Glomerular endothelial cell (primary cell): Measurements from ENCODE around the gene THRA. TPM values are rescaled to one million over a fixed set of nuclear protein-coding genes. Genes with fewer than 3 reads are reported as not detected.

Source experiments
- DNase-seq: peaks from one replicate; pipeline ENCODE4 v3.0.0-alpha.2; 2011; ENCODE audit warnings: low read depth, low spot score; ENCODE audit errors: extremely low read depth
- total RNA-seq: library from RNA; depleted of rRNA; stranded (reverse); fragments of >200 nt; gene quantifications from 2 replicates; pipeline ENCODE4 v1.2.3, GENCODE V29; 2015

The THRA gene
- total RNA-seq, 1 donor from 2014 or later: 22.8 TPM

DNA sequence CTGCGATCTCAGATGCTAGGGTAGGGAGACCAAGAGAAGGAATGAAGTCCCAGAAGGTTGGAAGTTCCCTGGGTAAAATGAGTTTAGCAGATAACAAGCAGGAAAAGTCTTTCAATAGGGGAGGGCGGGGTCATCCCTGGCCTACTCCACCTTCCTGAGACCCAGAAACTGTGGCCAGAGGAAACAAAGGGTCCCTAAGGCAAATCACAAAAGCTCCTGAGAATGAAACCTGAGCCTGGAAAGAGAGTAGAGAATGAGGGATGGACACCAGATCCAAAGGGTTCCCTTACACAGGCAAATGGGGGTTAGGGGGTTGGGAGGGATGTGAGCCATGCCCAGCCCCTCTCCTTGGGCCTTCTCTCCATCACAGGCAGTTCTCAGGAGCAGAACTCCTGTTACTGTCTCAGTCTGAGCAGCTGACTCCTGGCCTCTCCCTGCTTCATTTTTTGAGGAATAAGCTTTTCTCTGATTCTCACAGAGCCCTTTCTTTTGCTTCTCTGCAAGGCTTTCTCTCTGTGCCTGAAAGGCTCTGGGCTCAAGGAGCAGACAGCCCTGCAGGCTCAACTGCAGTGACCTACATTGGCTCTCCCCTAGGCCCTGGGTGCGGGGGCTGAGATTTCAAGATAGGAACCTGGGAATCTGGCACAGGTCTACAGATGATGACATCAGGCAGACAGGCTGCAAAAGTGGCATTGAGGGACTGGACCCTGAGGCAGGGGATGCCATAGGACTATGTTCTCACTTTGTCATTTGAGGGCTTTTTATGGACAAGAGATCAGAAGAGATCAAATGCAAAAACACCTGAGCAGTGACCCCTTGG is 47.5 kb downstream of the THRA start:
- no peak for DNase-seq

DNA sequence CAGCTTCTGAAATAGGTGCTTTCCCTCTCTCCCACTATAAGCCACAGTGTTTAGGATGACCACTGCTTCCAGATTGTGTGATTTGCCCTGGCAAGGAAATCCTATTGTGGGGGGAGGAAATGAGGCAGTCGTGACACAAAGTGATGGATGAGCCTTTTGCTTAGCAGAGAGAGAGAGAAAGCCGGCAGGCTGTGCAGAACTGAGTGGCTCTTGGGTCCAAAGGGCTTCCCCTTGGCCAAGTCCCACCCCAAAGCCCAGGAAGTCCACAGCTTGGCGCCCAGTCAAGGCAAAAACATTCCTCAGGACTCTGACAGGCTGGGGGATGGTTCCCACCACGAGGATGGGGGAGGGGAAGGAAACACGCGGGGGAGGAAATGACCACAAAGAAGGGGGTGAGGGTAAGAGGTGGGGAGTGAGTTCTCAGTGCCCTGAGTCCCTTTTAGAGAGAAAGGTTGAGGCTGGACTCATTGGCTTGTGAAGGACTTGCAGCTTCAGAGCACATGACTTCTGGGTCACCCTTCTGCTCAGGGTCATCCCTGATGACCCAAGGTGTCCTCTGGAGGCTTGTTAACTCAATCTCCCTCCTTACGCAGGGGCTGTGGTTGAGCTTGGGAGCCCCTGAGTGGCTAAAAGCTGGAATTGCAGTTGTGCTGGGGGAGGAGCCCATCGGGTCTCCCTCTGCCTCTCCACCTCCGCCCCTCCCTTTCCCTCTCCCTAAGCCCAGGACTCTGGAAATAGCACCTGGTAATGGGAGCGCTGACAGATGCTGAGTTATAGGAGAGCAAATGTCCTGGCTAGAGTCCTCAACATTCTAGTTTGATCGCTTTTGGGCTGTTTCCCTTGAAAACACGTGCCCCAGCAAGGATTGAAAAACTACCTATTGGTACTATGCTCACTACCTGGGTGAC is 48.7 kb downstream of the THRA start:
- DNase-seq: peak; percentile 90

DNA sequence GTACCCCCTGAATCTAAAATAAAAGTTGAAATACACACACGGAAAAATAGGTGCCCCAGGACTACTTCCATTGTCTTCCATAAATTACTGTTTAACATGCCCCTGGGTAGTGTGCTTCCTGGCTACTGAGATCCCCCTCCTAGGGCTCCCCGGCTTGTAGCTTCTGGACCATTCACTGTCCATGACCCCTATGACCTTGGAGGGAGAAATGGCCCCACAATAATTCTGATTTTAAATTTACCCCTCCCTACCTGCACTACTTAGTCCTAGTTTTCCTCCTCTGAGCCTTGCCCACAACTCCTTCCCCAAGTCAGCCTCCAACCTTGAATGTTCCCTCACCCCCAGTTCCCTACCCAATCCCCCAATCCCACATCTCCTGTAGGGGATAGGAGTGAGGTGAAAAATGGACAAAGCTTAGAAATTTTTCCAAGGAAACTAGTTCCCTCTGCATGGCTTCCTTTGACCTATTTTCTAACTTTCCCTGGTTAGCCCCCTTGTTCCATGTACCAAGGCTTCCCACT is 49.5 kb downstream of the THRA start:
- DNase-seq: no peak

DNA sequence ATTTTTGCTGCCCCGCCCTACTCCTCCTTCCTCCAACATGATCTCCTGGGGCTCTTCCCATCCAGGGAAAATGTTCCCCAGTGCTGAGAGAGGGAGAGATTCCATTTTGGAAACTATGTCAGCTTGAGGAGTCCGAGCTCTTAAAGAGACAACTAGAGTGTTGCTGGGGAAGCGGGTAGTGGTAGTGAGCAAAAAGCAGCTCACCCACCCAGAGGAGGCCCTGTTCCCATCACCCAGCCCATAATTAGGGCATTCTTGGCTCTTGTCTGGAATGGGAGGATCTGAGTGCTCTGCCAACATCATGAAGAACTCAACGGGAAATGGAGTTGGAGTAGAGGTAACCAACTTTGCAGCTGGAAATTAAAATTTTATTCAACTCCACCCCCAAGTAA is 49.9 kb downstream of the THRA start:
- no peak for DNase-seq

DNA sequence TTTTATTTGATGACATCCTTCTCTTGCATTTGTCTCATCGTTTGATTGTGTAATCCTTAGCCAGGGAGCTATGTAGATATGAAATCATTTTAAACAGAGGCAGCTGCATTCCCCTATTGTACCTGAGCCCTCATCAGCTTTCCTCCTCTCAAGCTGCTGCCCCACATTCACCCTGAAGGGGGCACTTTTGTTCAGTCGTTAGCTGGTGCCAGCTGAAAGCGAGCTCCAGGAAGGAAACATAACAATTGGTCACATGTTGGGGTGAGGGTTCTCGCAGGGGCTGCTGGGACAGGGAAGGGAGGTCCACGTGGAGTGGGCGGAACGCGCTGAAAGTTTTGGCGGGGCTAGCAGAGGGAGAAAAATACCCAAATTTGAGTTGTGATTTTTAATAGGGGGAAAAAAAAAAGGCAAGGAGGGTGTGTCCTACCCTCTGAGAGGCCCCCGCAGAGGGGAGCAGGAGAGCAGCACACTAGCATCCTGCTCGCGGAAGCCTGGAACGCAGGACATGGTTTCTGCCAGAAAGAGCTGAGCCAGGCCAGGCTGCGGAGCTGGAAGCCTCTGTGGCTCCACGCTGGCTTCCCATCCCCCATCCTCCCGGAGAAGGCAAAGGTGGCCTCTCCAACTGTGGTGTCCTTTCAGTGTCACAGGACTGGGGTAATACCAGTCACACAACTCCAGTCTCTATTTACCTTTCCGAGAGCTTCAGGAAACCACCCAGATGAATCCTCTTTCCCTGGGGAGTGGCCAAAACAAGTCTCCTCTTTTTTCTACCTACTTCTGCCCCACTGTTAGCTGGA is 50.5 kb downstream of the THRA start:
- no peak for DNase-seq

DNA sequence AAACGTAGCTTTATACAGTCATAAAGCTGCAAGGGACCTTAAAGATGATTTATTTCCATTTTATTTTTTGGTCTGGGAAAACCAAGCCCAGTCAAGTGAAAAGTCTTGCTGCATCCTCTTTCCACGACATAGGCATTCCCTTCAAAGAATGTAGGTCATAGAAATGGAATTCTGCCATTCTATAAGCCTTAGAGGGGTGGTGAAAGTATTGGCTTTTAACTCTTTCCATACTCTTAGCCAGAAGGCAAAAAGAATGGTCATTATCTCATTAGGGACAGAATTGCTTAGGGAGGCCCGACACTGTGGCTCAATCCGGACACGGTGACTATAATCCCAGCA is 51.1 kb downstream of the THRA start:
- DNase-seq: no peak

DNA sequence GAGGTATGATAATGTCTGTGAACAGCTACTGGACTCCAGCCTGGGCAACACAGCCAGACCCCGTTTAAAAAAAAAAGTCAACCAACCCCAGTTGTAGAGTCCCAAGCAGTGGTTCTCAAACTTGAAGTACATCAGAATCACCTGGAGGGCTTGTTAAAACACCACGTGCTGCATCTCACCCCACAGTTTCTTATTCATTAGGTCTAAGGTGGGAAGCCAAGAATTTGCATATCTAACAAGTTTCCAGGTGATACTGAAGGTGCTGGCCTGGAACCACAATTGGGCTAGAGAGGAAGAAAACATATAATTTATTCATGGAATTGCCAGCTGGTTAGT is 52.3 kb downstream of the THRA start:
- no peak for DNase-seq

DNA sequence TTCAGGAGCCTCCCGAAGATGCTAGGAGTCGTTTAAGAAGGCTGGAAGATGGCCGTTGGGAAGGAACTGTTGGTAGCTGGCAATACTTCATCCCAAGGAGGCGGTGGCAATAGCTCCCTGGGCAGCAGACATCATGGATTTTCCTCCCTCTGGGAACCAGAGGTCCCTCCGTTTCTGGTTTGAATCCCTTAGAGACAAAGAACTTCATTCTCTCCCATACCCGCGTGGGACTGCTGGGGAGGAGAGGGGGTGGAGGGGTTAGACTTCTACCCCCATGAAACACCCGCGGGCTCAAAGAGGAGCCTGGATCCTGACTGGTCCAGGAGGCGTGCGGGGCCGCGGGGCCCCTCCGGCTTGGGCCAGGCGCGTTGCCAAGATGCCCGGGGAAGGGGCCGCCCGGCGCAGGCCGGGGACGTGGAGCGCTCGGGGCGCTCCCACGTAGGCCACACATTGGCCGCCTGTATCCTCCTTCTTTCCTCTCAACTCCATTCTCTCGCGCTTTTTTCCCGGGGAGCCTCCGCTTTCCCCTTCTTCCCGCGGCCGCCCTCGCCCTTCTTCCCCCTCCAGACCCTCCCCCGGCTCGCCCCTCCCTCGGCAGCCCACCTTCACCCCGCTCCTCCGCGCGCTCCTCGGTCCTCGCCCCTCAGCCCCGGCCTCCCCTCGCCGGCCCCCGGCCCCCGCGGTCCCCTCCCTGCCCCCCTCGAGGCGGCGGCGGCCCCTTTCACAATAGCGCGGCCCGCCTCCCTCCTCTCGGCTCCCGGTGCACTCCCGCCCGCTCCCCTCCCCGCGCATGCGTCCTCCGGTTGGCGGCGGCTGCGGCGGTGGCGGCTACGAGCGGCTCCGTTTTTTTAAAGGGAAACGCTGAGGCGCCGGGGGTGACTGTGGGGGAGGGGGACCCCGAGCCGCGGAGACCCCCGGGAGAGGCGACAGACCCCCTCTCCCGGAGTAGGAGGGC is 58.7 kb downstream of the THRA start, which contains the start of gene MSL1:
Gene MSL1 (plus strand): TSS at position 791 of the 955 bp plus-strand sequence. CDS start 642 bp downstream, outside the sequence.
- DNase-seq: no peak

DNA sequence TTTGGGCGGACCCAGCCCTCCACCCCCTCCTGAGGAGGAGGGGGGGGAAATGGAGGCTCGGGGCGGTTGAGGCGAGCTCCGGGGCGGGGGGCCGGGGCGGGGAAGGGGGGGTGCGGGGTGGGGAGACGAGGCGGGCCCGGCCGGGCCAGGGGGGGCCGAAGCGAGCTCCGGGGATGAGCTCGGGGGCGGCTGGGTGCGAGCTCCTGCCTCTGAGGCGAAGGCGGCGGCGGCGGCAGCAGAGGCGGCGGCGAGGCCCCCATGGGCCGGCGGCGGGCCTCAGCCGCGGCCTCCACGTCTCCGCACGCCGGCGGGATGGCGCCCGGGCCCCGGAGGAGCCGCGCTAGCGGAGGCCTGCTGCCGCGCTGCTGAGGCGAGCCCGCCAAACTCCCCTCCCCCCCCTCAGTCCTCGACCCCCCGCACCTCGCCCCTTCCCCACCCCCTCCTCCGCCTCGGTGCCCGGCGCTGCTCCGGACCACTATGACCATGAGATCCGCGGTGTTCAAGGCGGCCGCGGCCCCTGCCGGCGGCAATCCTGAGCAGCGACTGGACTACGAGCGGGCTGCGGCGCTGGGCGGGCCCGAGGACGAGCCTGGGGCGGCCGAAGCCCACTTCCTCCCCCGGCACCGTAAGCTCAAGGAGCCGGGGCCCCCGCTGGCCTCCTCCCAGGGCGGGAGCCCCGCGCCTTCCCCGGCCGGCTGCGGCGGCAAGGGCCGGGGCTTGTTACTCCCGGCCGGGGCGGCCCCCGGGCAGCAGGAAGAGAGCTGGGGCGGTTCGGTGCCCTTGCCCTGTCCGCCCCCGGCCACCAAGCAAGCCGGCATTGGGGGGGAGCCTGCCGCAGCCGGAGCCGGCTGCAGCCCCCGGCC is 59.6 kb downstream of the THRA start:
- no peak for DNase-seq

DNA sequence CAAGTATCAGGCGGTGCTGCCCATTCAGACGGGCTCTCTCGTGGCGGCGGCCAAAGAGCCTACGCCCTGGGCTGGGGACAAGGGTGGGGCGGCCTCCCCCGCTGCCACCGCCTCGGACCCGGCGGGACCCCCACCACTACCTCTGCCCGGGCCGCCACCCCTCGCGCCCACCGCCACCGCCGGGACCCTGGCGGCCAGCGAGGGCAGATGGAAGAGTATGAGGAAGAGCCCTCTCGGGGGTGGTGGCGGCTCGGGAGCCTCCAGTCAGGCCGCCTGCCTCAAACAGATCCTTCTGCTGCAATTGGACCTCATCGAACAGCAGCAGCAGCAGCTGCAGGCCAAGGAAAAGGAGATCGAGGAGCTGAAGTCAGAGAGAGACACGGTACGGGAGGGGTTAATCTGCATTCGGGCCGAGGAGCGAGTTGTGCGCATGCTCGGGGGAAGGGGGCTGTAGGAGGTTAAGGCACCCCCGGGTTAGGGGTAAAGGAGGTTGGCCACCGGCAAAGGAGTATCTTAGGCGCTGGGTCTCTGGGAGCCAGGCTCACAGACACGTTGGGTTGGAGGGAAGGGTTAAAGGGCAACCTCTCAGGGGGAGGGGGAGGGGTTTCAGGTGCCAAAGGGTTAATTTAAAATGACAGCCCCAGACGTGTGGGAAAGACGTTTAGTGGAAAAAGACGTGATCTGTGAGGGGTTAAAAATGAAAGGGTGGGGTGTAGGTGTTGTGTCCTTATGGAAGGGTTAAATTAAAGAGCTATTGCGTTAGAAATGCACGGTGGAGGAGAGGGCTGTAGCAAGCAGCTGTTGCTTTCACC is 60.4 kb downstream of the THRA start:
- no peak for DNase-seq

DNA sequence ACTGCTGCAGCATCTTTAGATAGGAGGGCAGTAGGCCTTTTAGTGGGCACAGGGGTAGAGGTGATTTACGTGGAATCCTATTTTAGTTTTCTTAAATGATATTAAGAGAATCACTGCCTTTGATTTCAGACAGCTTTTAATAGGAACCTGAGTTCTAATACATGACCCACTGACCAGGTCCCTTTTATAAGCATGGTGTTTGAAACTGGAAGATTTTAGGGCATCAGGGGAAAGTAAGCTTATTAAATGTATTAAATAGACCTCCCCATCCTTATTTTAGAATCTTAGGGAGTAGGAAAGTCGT is 61.0 kb downstream of the THRA start:
- DNase-seq: no peak

DNA sequence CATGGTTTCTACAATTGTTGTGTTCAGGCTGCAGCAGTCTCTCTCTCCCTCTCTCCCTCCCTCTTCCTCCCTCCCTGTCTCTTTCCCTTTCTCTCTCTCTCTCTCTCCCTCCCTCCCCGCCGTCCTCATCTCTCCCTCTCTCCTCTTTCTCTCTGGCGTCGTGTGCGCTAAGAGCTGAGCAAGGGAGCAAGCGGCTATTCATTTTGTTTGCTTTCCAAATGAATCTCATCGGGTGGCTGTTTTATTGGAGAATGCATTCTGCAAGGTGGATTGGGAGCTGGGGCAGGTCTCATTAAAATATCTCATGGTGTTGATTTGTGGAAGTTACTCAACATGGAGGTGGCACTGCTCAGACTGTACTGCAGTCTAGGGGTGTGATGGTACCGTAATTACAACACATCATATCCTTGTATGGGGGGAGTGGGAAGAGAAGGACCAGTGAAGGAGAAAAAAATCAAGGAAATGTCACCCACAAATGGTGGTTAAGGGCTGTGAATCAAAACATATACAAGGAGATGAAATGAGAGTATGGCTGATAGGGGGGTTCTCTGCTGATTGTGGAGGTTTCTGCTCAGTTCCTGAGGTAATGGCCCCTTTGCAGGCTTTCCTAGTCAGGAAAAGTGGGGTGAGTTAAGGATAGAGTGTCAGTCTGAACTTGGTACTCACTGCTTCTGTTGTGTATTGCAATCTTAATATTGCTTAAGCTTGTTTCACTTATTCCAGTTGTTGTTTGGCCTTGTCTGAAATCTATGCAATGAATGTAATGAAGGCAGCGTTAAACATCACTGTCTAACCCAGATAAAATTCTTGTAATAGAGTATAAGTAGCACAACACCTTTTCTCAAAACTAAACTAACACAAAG is 61.7 kb downstream of the THRA start:
- DNase-seq: no peak

DNA sequence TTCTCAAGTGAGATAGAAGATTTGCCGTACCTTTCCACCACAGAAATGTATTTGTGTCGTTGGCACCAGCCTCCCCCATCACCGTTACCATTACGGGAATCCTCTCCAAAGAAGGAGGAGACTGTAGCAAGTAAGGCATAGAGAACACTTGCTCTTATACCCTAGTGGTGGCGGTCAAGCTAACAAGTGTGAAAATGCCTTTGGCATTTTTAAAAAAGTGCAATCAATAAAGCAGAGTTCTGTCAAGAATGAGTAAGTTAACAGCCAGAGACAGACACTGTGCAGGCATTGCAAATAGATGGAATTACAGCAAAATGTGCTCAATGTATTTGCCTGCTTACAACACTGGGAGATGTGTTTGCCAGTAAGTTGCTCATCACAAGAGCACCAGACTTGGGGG is 66.7 kb downstream of the THRA start:
- DNase-seq: no peak

DNA sequence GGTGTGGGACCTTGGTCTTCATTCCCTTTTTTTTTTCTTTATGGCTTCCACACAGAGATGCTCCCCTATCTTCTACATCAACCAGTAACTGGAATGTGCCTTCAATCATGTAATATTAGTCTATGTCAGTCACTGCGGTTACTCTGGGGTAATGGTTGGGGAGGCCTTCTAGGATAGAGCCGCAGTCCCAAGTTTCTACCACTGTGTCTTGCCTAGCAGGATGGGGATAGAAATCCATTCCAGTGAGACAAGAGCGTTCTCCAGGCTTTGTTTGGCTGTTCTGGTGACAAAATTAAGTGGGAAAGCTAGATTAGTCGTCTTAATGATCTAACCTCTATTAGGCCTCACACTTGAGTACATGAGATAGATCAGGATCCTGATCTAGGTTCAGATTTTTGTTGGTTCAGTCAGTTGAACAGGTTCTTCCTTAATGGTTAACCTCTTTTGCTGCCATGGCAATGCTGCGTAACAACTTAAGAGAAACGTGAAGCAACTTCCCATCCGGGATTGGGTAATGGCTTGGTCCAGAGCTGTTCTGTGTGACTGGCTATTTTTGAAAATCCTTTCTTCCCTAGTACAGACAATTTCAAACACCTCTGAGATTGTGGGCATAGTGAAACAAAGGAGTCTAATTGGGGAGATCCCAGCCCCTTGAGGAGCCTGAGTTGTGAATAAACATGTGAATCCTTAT is 67.7 kb downstream of the THRA start:
- no peak for DNase-seq

DNA sequence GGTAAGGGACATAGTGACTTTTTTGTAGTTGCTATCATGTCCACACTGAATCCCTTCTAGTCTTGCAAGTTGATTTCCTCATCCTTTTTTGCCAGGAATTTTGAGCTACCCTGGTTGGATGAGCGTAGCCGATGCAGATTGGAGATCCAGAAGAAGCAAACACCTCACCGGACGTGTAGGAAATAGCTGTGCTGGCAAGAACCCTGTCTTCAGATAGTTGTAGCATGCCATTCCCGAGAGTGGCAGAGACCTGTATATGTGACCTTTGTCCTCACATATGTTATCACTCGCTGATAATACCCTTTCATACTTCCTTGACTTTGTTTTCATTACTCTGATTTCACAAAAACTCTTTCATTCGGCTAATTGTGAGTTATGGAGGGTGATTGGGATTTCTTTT is 71.4 kb downstream of the THRA start:
- DNase-seq: no peak

DNA sequence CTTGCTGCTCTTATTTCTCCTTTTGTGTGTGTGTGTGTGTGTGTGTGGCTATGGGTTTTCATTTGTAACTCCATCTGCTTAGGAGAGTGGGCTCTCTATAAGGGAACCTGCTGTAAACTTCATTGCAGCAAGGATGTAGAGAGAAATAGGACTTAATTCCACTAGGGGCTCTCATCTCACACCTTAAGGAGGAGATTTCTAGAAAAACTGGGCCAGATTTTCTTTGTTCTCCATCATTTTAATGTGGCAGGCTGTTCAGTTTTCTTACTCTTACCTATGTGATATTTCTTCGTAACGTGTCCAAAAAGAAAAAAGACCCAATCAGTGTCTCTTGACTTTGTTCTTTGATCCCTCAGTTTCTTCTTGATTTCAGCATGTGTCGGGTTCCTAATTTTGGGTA is 73.1 kb downstream of the THRA start:
- DNase-seq: no peak

DNA sequence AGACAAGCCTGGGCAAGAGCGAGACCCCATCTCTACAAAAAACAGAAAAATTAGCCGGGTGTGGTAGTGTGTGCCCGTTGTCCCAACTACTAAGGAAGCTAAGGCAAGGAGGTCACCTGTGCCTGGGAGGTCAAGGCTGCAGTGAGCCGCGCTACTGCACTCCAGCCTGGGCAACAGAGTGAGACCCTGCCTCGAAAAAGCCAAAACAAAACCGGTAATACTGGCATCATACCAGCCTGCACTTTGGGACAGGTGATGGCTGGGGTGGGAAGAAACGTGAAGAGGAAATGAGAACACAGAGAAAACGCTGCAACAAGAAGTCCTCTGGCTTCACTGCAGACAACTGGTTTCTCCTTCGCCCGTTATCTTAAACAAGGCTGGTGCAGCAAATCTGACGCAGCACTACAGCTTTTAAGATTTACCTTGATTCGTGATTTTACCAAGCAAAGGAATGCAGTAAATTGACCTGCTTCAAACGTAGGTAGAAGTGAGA is 76.8 kb downstream of the THRA start:
- DNase-seq: no peak
